K562 (cell line): ENCODE data around the gene DNAAF9. TPM values are rescaled to one million over a fixed set of nuclear protein-coding genes. Genes with fewer than 3 reads are reported as not detected.

Source experiments
- ATAC-seq: fragments of 200-7000 bp; cut with Tn5 transposase; 3 replicates; pipeline ENCODE4 v1.9.1; 2020; ENCODE audit warnings: moderate library complexity
- BruUV-seq: library from RNA; stranded (reverse); fragments of 400-500 nt; replicated peaks from 2 replicates; lab custom pipeline; 2021; lab: Mats Ljungman, UMichigan
- CTCF ChIA-PET: fragments of 300-600 bp; formaldehyde crosslinking; extraction: SDS; loops from one replicate; lab custom pipeline; 2021; ENCODE audit warnings: low intra/inter-chr PET ratio; lab: Yijun Ruan, JAX
- POLR2A ChIA-PET: fragments of 300-600, 350-650 bp; sonication (Branson Sonifier 250); formaldehyde crosslinking; extraction: SDS; loops from one replicate; lab custom pipeline; 2021; ENCODE audit warnings: antibody characterized with exemption, inconsistent platforms; lab: Yijun Ruan, JAX
- DNase-seq, 4 experiments: peaks; one replicate each; pipeline versions ENCODE4 v3.0.0 to v3.0.0-alpha.2; 2011 to 2018; ENCODE audit warnings: low spot score in 3 of 4, mixed read lengths in 3 of 4; ENCODE audit errors: extremely low read depth in 1 of 4
- FAIRE-seq: peaks from 2 replicates; lab custom pipeline; 2011; peaks lifted over from hg19 to GRCh38; lab: Jason Lieb, UNC
- H2AFZ ChIP-seq: 2 replicates; pipeline ENCODE4 v1.6.0; 2011; ENCODE audit warnings: low read depth, low read length, control low read depth, inconsistent platforms
- H3K27ac ChIP-seq: fragments of 200-600 bp; 3 replicates; pipeline ENCODE4 v1.8.0; 2011; ENCODE audit warnings: low read depth, mild to moderate bottlenecking, control low read depth, inconsistent platforms, low read length, moderate library complexity, mixed read lengths; ENCODE audit errors: extremely low read depth
- H3K27me3 ChIP-seq, 2 experiments: fragments of 300-600 bp in 1 of 2; 2 replicates in 1 of 2; 3 replicates in 1 of 2; pipeline versions ENCODE4 v1.6.0 to v1.8.0; 2011; ENCODE audit warnings: inconsistent platforms in 2 of 2, low read length in 2 of 2, mild to moderate bottlenecking in 1 of 2, mixed read lengths in 1 of 2, moderate library complexity in 1 of 2; ENCODE audit not compliant: control insufficient read depth in 2 of 2, insufficient read depth in 2 of 2
- H3K36me3 ChIP-seq: fragments of 300-600 bp; 3 replicates; pipeline ENCODE4 v1.8.0; 2011; ENCODE audit warnings: mild to moderate bottlenecking, low read length, inconsistent platforms; ENCODE audit not compliant: control insufficient read depth, insufficient read depth
- H3K4me1 ChIP-seq, 2 experiments: fragments of 200-600 bp in 1 of 2; replicated peaks in 1 of 2; 2 replicates in 1 of 2; 3 replicates in 1 of 2; pipeline versions ENCODE4 v1.5.1 to v1.8.0; 2011; ENCODE audit warnings: inconsistent platforms in 2 of 2, low read length in 2 of 2, mild to moderate bottlenecking in 1 of 2, mixed read lengths in 1 of 2, moderate library complexity in 1 of 2; ENCODE audit not compliant: control insufficient read depth in 2 of 2, insufficient read depth in 2 of 2
- H3K4me2 ChIP-seq: 2 replicates; pipeline ENCODE4 v1.6.1; 2011; ENCODE audit warnings: low read length, control low read depth, inconsistent platforms, mixed read lengths; ENCODE audit not compliant: insufficient read depth
- H3K4me3 ChIP-seq: fragments of 200-600 bp; sonication (generic), shearing (Covaris generic); 2 replicates; pipeline ENCODE4 v1.5.1; 2016; ENCODE audit warnings: control low read depth, inconsistent platforms
- H3K79me2 ChIP-seq: fragments of 200-600 bp; 3 replicates; pipeline ENCODE4 v1.8.0; 2011; ENCODE audit warnings: low read length, inconsistent platforms; ENCODE audit not compliant: control insufficient read depth, insufficient read depth
- H3K9ac ChIP-seq, 2 experiments: 2 replicates each; pipeline versions ENCODE4 v1.6.0 to v1.6.1; 2011; ENCODE audit warnings: low read depth in 2 of 2, low read length in 2 of 2, control low read depth in 1 of 2, inconsistent platforms in 1 of 2, mild to moderate bottlenecking in 1 of 2, mixed read lengths in 1 of 2; ENCODE audit not compliant: insufficient read depth in 1 of 2
- H3K9me1 ChIP-seq: one replicate; pipeline ENCODE4 v1.6.0; 2011; ENCODE audit warnings: inconsistent platforms, mild to moderate bottlenecking, low read length, moderate library complexity; ENCODE audit not compliant: control insufficient read depth, insufficient read depth
- H3K9me3 ChIP-seq: replicated peaks from 2 replicates; pipeline ENCODE4 v1.5.1; 2011; ENCODE audit warnings: low read depth, low read length, inconsistent platforms; ENCODE audit not compliant: control insufficient read depth, insufficient read depth
- H4K20me1 ChIP-seq: replicated peaks from 2 replicates; pipeline ENCODE4 v1.6.1; 2011; ENCODE audit warnings: low read length, inconsistent platforms, mixed read lengths; ENCODE audit not compliant: control insufficient read depth, insufficient read depth
- ATF3 ChIP-seq, 2 experiments: fragments of 450-650 bp in 1 of 2; sonication (generic) in 1 of 2; formaldehyde crosslinking in 1 of 2; IDR thresholded peaks in 1 of 2; conservative IDR thresholded peaks in 1 of 2; 2 replicates each; pipeline versions ENCODE4 v1.6.1 to v1.8.1; 2016 to 2023; ENCODE audit warnings: mild to moderate bottlenecking in 2 of 2, moderate library complexity in 2 of 2, inconsistent platforms in 1 of 2, missing genetic modification reagents in 1 of 2
- ATF4 ChIP-seq: fragments of 450-650 bp; formaldehyde crosslinking; IDR thresholded peaks from 2 replicates; pipeline ENCODE4 v1.4.0; 2022; ENCODE audit warnings: mild to moderate bottlenecking, moderate library complexity
- BRD9 ChIP-seq: fragments of 450-650 bp; IDR thresholded peaks from 2 replicates; pipeline ENCODE4 v1.6.1; 2018; ENCODE audit warnings: low read depth; ENCODE audit not compliant: partially characterized antibody
- DDX20 ChIP-seq: fragments of 450-650 bp; IDR thresholded peaks from 2 replicates; pipeline ENCODE4 v1.6.1; 2016; ENCODE audit warnings: missing genetic modification characterization, low read depth, mild to moderate bottlenecking, missing compliant biosample characterization, moderate library complexity
- HMBOX1 ChIP-seq: sonication (generic); IDR thresholded peaks from 2 replicates; pipeline ENCODE4 v1.6.1; 2016
- HNRNPK ChIP-seq: fragments of 200-400 bp; formaldehyde crosslinking; IDR thresholded peaks from one replicate; pipeline ENCODE4 v1.6.1; 2018; ENCODE audit warnings: mild to moderate bottlenecking, low read depth, low read length; ENCODE audit not compliant: poor library complexity, severe bottlenecking
- ILK ChIP-seq: fragments of 450-650 bp; IDR thresholded peaks from 2 replicates; pipeline ENCODE4 v1.6.1; 2016; ENCODE audit warnings: missing genetic modification characterization, low read depth, mild to moderate bottlenecking, missing compliant biosample characterization, moderate library complexity, borderline replicate concordance
- NR2C2 ChIP-seq, 2 experiments: fragments of 200-800 bp in 1 of 2; sonication (Bioruptor generic) in 1 of 2; sonication (generic) in 1 of 2; formaldehyde crosslinking in 1 of 2; IDR thresholded peaks; 2 replicates each; pipeline versions ENCODE4 v1.6.1 to v1.8.0; 2016 to 2022; ENCODE audit warnings: mild to moderate bottlenecking in 1 of 2, missing compliant biosample characterization in 1 of 2, missing genetic modification characterization in 1 of 2, missing genetic modification reagents in 1 of 2
- PHB ChIP-seq: fragments of 250-450 bp; sonication (Bioruptor Pico); IDR thresholded peaks from 2 replicates; pipeline ENCODE4 v1.5.0; 2021
- POLR2B ChIP-seq: fragments of 450-650 bp; IDR thresholded peaks from 2 replicates; pipeline ENCODE4 v1.6.1; 2018; ENCODE audit warnings: low read depth; ENCODE audit not compliant: partially characterized antibody
- WGBS: fragments of 100-300 bp; shearing (Covaris generic); methylation state at CpG from one replicate; pipeline ENCODE4 v1.1.6; 2016; ENCODE audit warnings: low coverage, mixed read lengths; ENCODE audit not compliant: insufficient coverage; ENCODE audit errors: missing lambda C conversion rate; 5-methylcytosine and 5-hydroxymethylcytosine counted together
- in situ Hi-C: fragments of 300-500 bp; cut with MboI; formaldehyde crosslinking; loops from 4 replicates; pipeline ENCODE4 v1.15.0; 2018; ENCODE audit warnings: inconsistent platforms, mixed read lengths
- intact Hi-C: fragments of 100-400 bp; cut with micrococcal nuclease; formaldehyde crosslinking; loops from 2 replicates; pipeline ENCODE4 v1.14.2; 2022
- polyA plus RNA-seq, 8 experiments: library from polyadenylated mRNA; depleted of rRNA in 4 of 8; stranded (reverse) in 5 of 8; unstranded in 3 of 8; fragments of >200 nt; fragmentation: Nextera tagmentation in 2 of 8; fragmentation: Illumina TruSeq in 1 of 8; extraction: Ambion mirVana in 2 of 8; extraction: Trizol in 1 of 8; gene quantifications; 2 replicates each; pipeline versions ENCODE4 v1.2.1 to v1.2.3, GENCODE V29; 2011 to 2014; ENCODE audit warnings: inconsistent platforms in 1 of 8, missing spikeins in 1 of 8
- total RNA-seq, 7 experiments: library from RNA; depleted of rRNA in 6 of 7; stranded (reverse); fragments of >200 nt in 6 of 7; fragmentation: Illumina TruSeq in 2 of 7; extraction: Trizol in 2 of 7; gene quantifications; 2 replicates each; pipeline versions ENCODE4 v1.2.1 to v1.2.3, GENCODE V29; 2011 to 2021; ENCODE audit warnings: low replicate concordance in 1 of 7
- TF ChIP-seq, protein P1 (sequence below): fragments of 250-450 bp; sonication (Bioruptor Pico); IDR thresholded peaks from 2 replicates; pipeline ENCODE4 v1.8.0; 2022; ENCODE audit warnings: moderate library complexity, mild to moderate bottlenecking, inconsistent platforms

The DNAAF9 gene
- total and polyA plus RNA-seq, 9 of the 15 experiments (the other 6 are each of a cell fraction or from before 2014, with no cell fraction given) = 0.42 to 2.9 (median 1.9) TPM

GRCh38 chr20:3392756-3393155 lies 14.7 kb downstream of the DNAAF9 start:
- no peaks in the 10 kb centered on the region for H4K20me1 ChIP-seq
- no peak overlapping the region for H2AFZ ChIP-seq
- DNase-seq = no peak
- no peak overlapping the region for H3K27ac ChIP-seq
- ChIA-PET POLR2A (no interaction called here), CTCF (no interaction called here)
- ATAC-seq = no peak
- no peaks in the 10 kb centered on the region for H3K9me3 ChIP-seq
- no peak overlapping the region for H3K4me2 ChIP-seq
- H3K4me3 ChIP-seq = no peak overlapping the region
- H3K9me1 ChIP-seq = no peaks in the 10 kb centered on the region
- WGBS = 80% methylated on average over 1 of the region's 1 CpG
- H3K27me3 ChIP-seq = no peaks in the 10 kb centered on the region
- 0 out of 3 replicates have a peak, but pooled peaks cover under 1% of the 10 kb centered on the region for H3K79me2 ChIP-seq
- FAIRE-seq = no peak
- TF ChIP-seq PHB (CRISPR knock-in tag) (no peak), DDX20 (tag) (no peak), POLR2B (no peak)
- H3K9ac ChIP-seq = no peak overlapping the region
- BruUV-seq = no TSS peak
- no peaks in the 10 kb centered on the region for H3K36me3 ChIP-seq
- intact Hi-C loops = no loop called here
- H3K4me1 ChIP-seq = no peaks in the 10 kb centered on the region
- in situ Hi-C loops = no loop called here

- WGBS = 33% methylated on average over 3 of the region's 3 CpGs
- Histone ChIP-seq H2AFZ (no peak overlapping the region), H3K4me3 (no peak overlapping the region), H3K79me2 (no peaks in the 10 kb centered on the region; the same call in 2 of the 3 replicates), H3K9ac (no peak overlapping the region), H3K4me2 (no peak overlapping the region), H3K9me1 (no peaks in the 10 kb centered on the region), H4K20me1 (no peaks in the 10 kb centered on the region), H3K9me3 (no peaks in the 10 kb centered on the region), H3K4me1 (no peaks in the 10 kb centered on the region), H3K27me3 (no peaks in the 10 kb centered on the region), H3K27ac (no peak overlapping the region), H3K36me3 (no peaks in the 10 kb centered on the region)
- ChIA-PET CTCF (no interaction called here), POLR2A (no interaction called here)
- intact Hi-C loops = no loop called here
- in situ Hi-C loops = no loop called here
- FAIRE-seq (no peak), ATAC-seq (no peak), DNase-seq (no peak)
- no TSS peak for BruUV-seq
- TF ChIP-seq BRD9 = no peak
- no peak for TF ChIP-seq ATF3 (IDR thresholded peaks at IDR 0.05)
- no peak for TF ChIP-seq ATF3 (CRISPR knock-in tag; conservative IDR thresholded peaks at IDR 0.05)
- TF ChIP-seq HMBOX1 = no peak
- no peak for TF ChIP-seq HNRNPK
- no peak for TF ChIP-seq NR2C2 (CRISPR knock-in tag; IDR thresholded peaks at IDR 0.05)
- TF ChIP-seq NR2C2 (tag; IDR thresholded peaks at IDR 0.05) = no peak
- TF ChIP-seq, protein P1, sequence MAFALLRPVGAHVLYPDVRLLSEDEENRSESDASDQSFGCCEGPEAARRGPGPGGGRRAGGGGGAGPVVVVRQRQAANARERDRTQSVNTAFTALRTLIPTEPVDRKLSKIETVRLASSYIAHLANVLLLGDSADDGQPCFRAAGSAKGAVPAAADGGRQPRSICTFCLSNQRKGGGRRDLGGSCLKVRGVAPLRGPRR (CRISPR knock-in tag) = no peak
- no peak for TF ChIP-seq ATF4
- no peak for TF ChIP-seq ILK (tag)
Observed at GRCh38 chr20:3390759-3391425, 16.6 kb downstream of the DNAAF9 start.
